IMR-90 (cell line): ENCODE measurements around the gene EEF1G. TPM values are rescaled to one million over a fixed set of nuclear protein-coding genes. Genes with fewer than 3 reads are reported as not detected.

ENCODE experiments used
- ATAC-seq: fragments of 200-7000 bp; cut with Tn5 transposase; 2 replicates; pipeline ENCODE4 v1.9.1; 2020; ENCODE audit warnings: low read depth, mild to moderate bottlenecking, moderate library complexity
- BruUV-seq: library from RNA; stranded (reverse); fragments of 400-500 nt; replicated peaks from 2 replicates; lab custom pipeline; 2021; lab: Mats Ljungman, UMichigan
- CTCF ChIA-PET: fragments of 300-600 bp; formaldehyde crosslinking; extraction: SDS; loops from one replicate; lab custom pipeline; 2021; ENCODE audit warnings: antibody characterized with exemption; lab: Yijun Ruan, JAX
- POLR2A ChIA-PET: fragments of 300-600 bp; sonication (Branson Sonifier 250); formaldehyde crosslinking; loops from one replicate; lab custom pipeline; 2022; ENCODE audit warnings: antibody characterized with exemption; ENCODE audit not compliant: unreplicated experiment; lab: Charles Lee
- DNase-seq: peaks from one replicate; pipeline ENCODE4 v3.0.0; 2013
- H2AFZ ChIP-seq: replicated peaks from 2 replicates; pipeline ENCODE3; 2013; ENCODE audit warnings: low read length, mild to moderate bottlenecking; ENCODE audit not compliant: poor library complexity
- H2AK5ac ChIP-seq: 2 replicates; pipeline ENCODE4 v1.6.1; 2013; ENCODE audit warnings: low read depth, low read length, inconsistent platforms
- H2AK9ac ChIP-seq: replicated peaks from 2 replicates; pipeline ENCODE3; 2013; ENCODE audit warnings: mild to moderate bottlenecking, low read depth, low read length, moderate library complexity; ENCODE audit not compliant: poor library complexity
- H2BK120ac ChIP-seq: 2 replicates; pipeline ENCODE4 v1.6.1; 2013; ENCODE audit warnings: low read depth, low read length, inconsistent platforms
- H2BK15ac ChIP-seq: 3 replicates; pipeline ENCODE4 v1.6.1; 2013; ENCODE audit warnings: low read depth, low read length, inconsistent platforms
- H2BK20ac ChIP-seq: 2 replicates; pipeline ENCODE4 v1.6.1; 2013; ENCODE audit warnings: low read depth, mild to moderate bottlenecking, inconsistent platforms, low read length, moderate library complexity
- H2BK5ac ChIP-seq: 2 replicates; pipeline ENCODE4 v1.6.1; 2013; ENCODE audit warnings: mild to moderate bottlenecking, low read depth, low read length, inconsistent platforms; ENCODE audit not compliant: poor library complexity, severe bottlenecking
- H3K14ac ChIP-seq: replicated peaks from 2 replicates; pipeline ENCODE4 v1.6.1; 2013; ENCODE audit warnings: low read depth, low read length, inconsistent platforms
- H3K18ac ChIP-seq: 2 replicates; pipeline ENCODE4 v1.6.1; 2013; ENCODE audit warnings: low read depth, low read length, control low read depth
- H3K23ac ChIP-seq: 2 replicates; pipeline ENCODE4 v1.6.1; 2013; ENCODE audit warnings: low read depth, low read length, inconsistent platforms
- H3K27ac ChIP-seq: 2 replicates; pipeline ENCODE4 v1.5.1; 2013; ENCODE audit warnings: mild to moderate bottlenecking, control low read depth, low read length; ENCODE audit not compliant: insufficient read depth
- H3K27me3 ChIP-seq: 2 replicates; pipeline ENCODE4 v1.6.1; 2013; ENCODE audit warnings: low read length; ENCODE audit not compliant: control insufficient read depth, insufficient read depth
- H3K36me3 ChIP-seq: 2 replicates; pipeline ENCODE4 v1.6.1; 2013; ENCODE audit warnings: low read length, mixed read lengths; ENCODE audit not compliant: control insufficient read depth, insufficient read depth
- H3K4ac ChIP-seq: 2 replicates; pipeline ENCODE4 v1.6.1; 2013; ENCODE audit warnings: low read depth, low read length, inconsistent platforms
- H3K4me1 ChIP-seq: 2 replicates; pipeline ENCODE4 v1.6.1; 2013; ENCODE audit warnings: low read length, mixed read lengths; ENCODE audit not compliant: control insufficient read depth, insufficient read depth
- H3K4me2 ChIP-seq: 2 replicates; pipeline ENCODE4 v1.6.1; 2013; ENCODE audit warnings: low read depth, mild to moderate bottlenecking, control low read depth, low read length, moderate library complexity
- H3K4me3 ChIP-seq: 2 replicates; pipeline ENCODE4 v1.5.1; 2013; ENCODE audit warnings: low read depth, mild to moderate bottlenecking, control low read depth, low read length, moderate library complexity; ENCODE audit not compliant: insufficient read depth
- H3K56ac ChIP-seq: 2 replicates; pipeline ENCODE4 v1.6.1; 2013; ENCODE audit warnings: low read length, inconsistent platforms; ENCODE audit not compliant: insufficient read depth; ENCODE audit errors: extremely low read depth
- H3K79me1 ChIP-seq, 2 experiments: 2 replicates each; pipeline ENCODE4 v1.6.1; 2013; ENCODE audit warnings: low read length in 2 of 2, inconsistent platforms in 1 of 2, low read depth in 1 of 2
- H3K9ac ChIP-seq: 2 replicates; pipeline ENCODE4 v1.6.1; 2013; ENCODE audit warnings: low read depth, low read length, control low read depth
- H3K9me1 ChIP-seq: 2 replicates; pipeline ENCODE4 v1.6.1; 2013; ENCODE audit warnings: low read length, inconsistent platforms; ENCODE audit not compliant: insufficient read depth
- H3K9me3 ChIP-seq: 2 replicates; pipeline ENCODE4 v1.6.1; 2013; ENCODE audit warnings: low read length; ENCODE audit not compliant: control insufficient read depth, insufficient read depth
- H4K20me1 ChIP-seq: 2 replicates; pipeline ENCODE4 v1.6.1; 2013; ENCODE audit warnings: low read length, inconsistent platforms; ENCODE audit not compliant: insufficient read depth
- H4K5ac ChIP-seq: 2 replicates; pipeline ENCODE4 v1.6.1; 2013; ENCODE audit warnings: mild to moderate bottlenecking, low read depth, low read length, control low read depth
- H4K8ac ChIP-seq, 2 experiments: 2 replicates each; pipeline ENCODE4 v1.6.1; 2013; ENCODE audit warnings: low read depth in 2 of 2, low read length in 2 of 2, control low read depth in 1 of 2, inconsistent platforms in 1 of 2
- H4K91ac ChIP-seq: 2 replicates; pipeline ENCODE4 v1.6.1; 2013; ENCODE audit warnings: low read depth, low read length, inconsistent platforms; ENCODE audit not compliant: insufficient read depth
- CEBPB ChIP-seq: IDR thresholded peaks from 2 replicates; pipeline ENCODE4 v1.6.1; 2012; ENCODE audit warnings: low read depth, low read length, improper control_type of control experiment
- ELK1 ChIP-seq: fragments of 150-350 bp; IDR thresholded peaks from 2 replicates; pipeline ENCODE4 v1.6.1; 2016; ENCODE audit warnings: low read depth, mild to moderate bottlenecking, low read length, moderate library complexity, borderline replicate concordance
- FOS ChIP-seq: fragments of 150-350 bp; IDR thresholded peaks from 2 replicates; pipeline ENCODE4 v1.6.1; 2016; ENCODE audit warnings: low read depth, low read length
- MXI1 ChIP-seq: IDR thresholded peaks from 2 replicates; pipeline ENCODE4 v1.6.1; 2012; ENCODE audit warnings: low read depth, mild to moderate bottlenecking, low read length, moderate library complexity, borderline replicate concordance
- POLR2A ChIP-seq: IDR thresholded peaks from 2 replicates; pipeline ENCODE4 v1.6.1; 2012; ENCODE audit warnings: mild to moderate bottlenecking, low read depth, low read length
- RFX5 ChIP-seq: IDR thresholded peaks from 2 replicates; pipeline ENCODE4 v1.8.0; 2012; ENCODE audit warnings: low read depth, mild to moderate bottlenecking, low read length, moderate library complexity
- WGBS, 2 experiments: methylation state at CpG; one replicate each; pipeline versions ENCODE4 v1.1.5 to v1.1.7; 2013; ENCODE audit warnings: missing lambda C conversion rate in 2 of 2; ENCODE audit not compliant: insufficient read length in 1 of 2; ENCODE audit errors: extremely low coverage in 2 of 2; 5-methylcytosine and 5-hydroxymethylcytosine counted together
- dilution Hi-C: fragments of 300-500 bp; cut with HindIII; formaldehyde crosslinking; loops from one replicate; pipeline ENCODE4 v1.14.3; 2018; ENCODE audit warnings: low sequenced_read_pairs; ENCODE audit not compliant: unreplicated experiment
- in situ Hi-C: fragments of 300-500 bp; cut with MboI; formaldehyde crosslinking; loops from 3 replicates; pipeline ENCODE4 v1.14.3; 2019; ENCODE audit warnings: low sequenced_read_pairs, inconsistent platforms, mixed read lengths
- intact Hi-C: fragments of 100-400 bp; cut with micrococcal nuclease; formaldehyde crosslinking; loops from 2 replicates; pipeline ENCODE4 v1.10.0; 2022
- polyA plus RNA-seq, 3 experiments: library from polyadenylated mRNA; depleted of rRNA; stranded (reverse); fragments of >200 nt; gene quantifications; 2 replicates each; pipeline ENCODE4 v1.2.3, GENCODE V29; 2012; ENCODE audit warnings: low replicate concordance in 1 of 3
- total RNA-seq: library from RNA; depleted of rRNA; stranded (reverse); fragments of >200 nt; gene quantifications from 2 replicates; pipeline ENCODE4 v1.2.3, GENCODE V29; 2012

EEF1G gene
- total and polyA plus RNA-seq, 2 of the 4 experiments (the other 2 are of a cell fraction): 1,684 to 1,857 TPM

- H3K14ac ChIP-seq: no peak overlapping the region
- intact Hi-C loops (no loop called here), dilution Hi-C loops (no loop called here), in situ Hi-C loops (no loop called here)
- no peak overlapping the region for H3K9ac ChIP-seq
- no peak overlapping the region for H2BK120ac ChIP-seq
- H2AK9ac ChIP-seq: no peak overlapping the region
- H3K27me3 ChIP-seq: no peaks in the 10 kb centered on the region
- peaks cover 100% of the 10 kb centered on the region for H4K20me1 ChIP-seq
- H3K9me3 ChIP-seq: no peaks in the 10 kb centered on the region
- no peak overlapping the region for H2AK5ac ChIP-seq
- no peak for TF ChIP-seq CEBPB
- TF ChIP-seq ELK1: no peak
- no peak for TF ChIP-seq RFX5
- no peak for TF ChIP-seq MXI1
- no peak for TF ChIP-seq POLR2A
- TF ChIP-seq FOS: no peak
- ATAC-seq (no peak), DNase-seq (no peak)
- peaks cover 21 to 71% of the 10 kb centered on the region in 2 experiments for H3K79me1 ChIP-seq
- ChIA-PET POLR2A (interaction anchor here (0.7 to 1.4 kb wide), 2 partner anchors 24 to 110 kb away, joined by 3 to 4 read pairs; no protein-coding TSS in a partner anchor), CTCF (no interaction called here)
- peak overlapping the region; percentile 8; the same call in 1 of the 2 replicates for H3K27ac ChIP-seq
- no peak overlapping the region for H4K8ac ChIP-seq
- no peak overlapping the region for H3K23ac ChIP-seq
- WGBS, 2 experiments: 69% methylated on average over 12 of the region's 21 CpGs; no CpG with 5 or more reads in 1 of the 2 experiments
- H2BK5ac ChIP-seq: no peak overlapping the region
- H2BK20ac ChIP-seq: no peak overlapping the region
- H3K56ac ChIP-seq: no peak overlapping the region
- no peak overlapping the region for H3K4ac ChIP-seq
- H2BK15ac ChIP-seq: no peak overlapping the region
- no TSS peak for BruUV-seq
- no peak overlapping the region for H2AFZ ChIP-seq
- H3K9me1 ChIP-seq: peaks cover 27% of the 10 kb centered on the region
- no peak overlapping the region for H3K4me3 ChIP-seq
- H3K4me2 ChIP-seq: no peak overlapping the region
- peaks cover 57% of the 10 kb centered on the region for H3K36me3 ChIP-seq
- H4K5ac ChIP-seq: no peak overlapping the region
- no peak overlapping the region for H3K18ac ChIP-seq
- no peak overlapping the region for H4K91ac ChIP-seq
- H3K4me1 ChIP-seq: peaks cover 39% of the 10 kb centered on the region
Measured at GRCh38 chr11:62536301-62536957, 37.3 kb downstream of the EEF1G start.
